ENCODE data around the gene TTC21A.

TTC21A gene

DNA sequence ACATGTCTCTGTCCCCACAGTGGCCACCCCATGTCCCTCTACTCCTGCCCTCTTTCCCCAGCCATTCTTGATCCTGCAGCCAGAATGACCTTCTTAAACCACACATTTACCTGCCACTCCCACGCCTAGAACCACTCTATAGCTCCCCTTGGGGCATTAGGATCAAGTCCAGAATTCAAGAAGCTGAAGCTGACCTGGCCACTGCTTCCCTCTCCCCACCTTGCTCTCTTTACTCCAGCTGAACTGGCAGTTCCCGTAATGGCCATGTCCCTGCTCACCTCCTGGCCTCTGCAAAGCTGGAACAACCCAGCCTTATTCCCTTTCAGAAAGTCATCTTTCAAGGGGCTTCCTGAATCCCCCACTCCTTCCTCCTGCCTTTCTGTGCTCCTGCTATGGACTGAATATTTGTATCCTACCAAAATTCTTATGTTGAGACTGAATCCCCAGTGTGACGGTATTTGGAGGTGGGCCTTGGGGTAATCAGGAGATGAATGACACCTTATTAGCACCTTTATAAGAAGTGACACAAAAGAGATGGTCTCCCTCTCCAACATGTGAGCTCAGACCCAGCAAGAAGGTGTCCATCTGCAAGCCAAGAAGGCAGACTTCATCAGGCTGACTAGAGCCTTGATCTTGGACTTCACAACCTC lies 42.1 kb downstream of the TTC21A start:
- TF ChIP-seq ZNF10 (tag by site-specific recombination; IDR thresholded peaks at IDR 0.05) (peak; percentile 86), ZBTB8A (tag by site-specific recombination; IDR thresholded peaks at IDR 0.05) (no peak), ZNF146 (tag by site-specific recombination; IDR thresholded peaks at IDR 0.05) (no peak)
- POLR2A ChIA-PET, result interaction anchor here (1.6 kb wide), 1 partner anchor 42 kb away, joined by 5 read pairs; no protein-coding TSS in a partner anchor
- H3K36me3 ChIP-seq (ENCODE audit: control insufficient read depth in 2 of 2, insufficient read depth in 1 of 2, low read length in 2 of 2), result peaks cover 0 to 25% of the 10 kb centered on the region in 2 experiments; a peak in 1 of 3 replicates
- no peaks in the 10 kb centered on the region for H3K9me3 ChIP-seq (ENCODE audit: control insufficient read depth, insufficient read depth, low read depth, low read length)
- H3K4me3 ChIP-seq (ENCODE audit: low read depth, low read length), result no peak overlapping the region
- H3K27ac ChIP-seq (ENCODE audit: extremely low read depth, low read depth, low read length), result no peak overlapping the region
- peaks cover 17% of the 10 kb centered on the region for H3K4me1 ChIP-seq (ENCODE audit: control insufficient read depth, insufficient read depth, low read length)
- CTCF ChIA-PET, result interaction anchor here (1.1 to 2.4 kb wide), 6 partner anchors 19 to 40 kb away, joined by 3 to 11 read pairs (median 4); no protein-coding TSS in a partner anchor

DNA sequence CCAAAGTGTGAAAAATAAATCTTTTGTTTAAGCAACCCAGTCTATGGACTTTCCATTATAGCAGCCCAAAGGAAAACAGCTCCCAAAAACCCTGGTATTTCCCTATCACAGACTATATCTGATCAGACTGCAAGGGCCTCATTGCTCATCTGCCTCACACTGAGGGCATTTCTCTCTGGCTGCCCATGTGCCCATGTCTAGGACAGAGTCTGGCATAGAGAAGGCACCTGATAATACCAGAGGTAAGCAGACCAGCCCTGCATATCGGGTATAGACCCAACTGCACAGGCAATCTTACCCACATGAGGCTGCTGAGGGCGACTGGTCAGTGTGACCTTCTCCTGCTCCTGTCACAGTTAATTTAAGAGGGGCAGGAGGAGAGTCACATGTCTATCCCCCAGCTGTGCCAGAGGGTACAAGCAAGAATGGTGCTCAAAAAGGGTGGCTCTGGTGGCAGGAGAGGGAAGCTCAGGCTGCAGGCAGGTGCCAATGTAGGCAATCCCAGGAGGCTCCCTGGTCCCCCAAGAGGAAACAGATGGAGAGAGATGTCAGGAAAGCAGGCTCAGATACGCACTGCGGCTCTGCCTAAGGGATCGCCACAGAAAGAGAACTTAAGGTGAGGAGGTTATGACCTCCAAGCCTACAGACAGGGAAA lies 42.8 kb downstream of the TTC21A start:
- H3K9me3 ChIP-seq (ENCODE audit: control insufficient read depth, insufficient read depth, low read depth, low read length), result no peaks in the 10 kb centered on the region
- TF ChIP-seq ZNF514 (tag by site-specific recombination; IDR thresholded peaks at IDR 0.05), result no peak
- H3K36me3 ChIP-seq (ENCODE audit: control insufficient read depth in 2 of 2, insufficient read depth in 1 of 2, low read length in 2 of 2), result peaks cover 0 to 18% of the 10 kb centered on the region in 2 experiments; a peak in 1 of 3 replicates
- H3K4me1 ChIP-seq (ENCODE audit: control insufficient read depth, insufficient read depth, low read length), result peaks cover 17% of the 10 kb centered on the region
- peak overlapping the region; percentile 23 for H3K4me3 ChIP-seq (ENCODE audit: low read depth, low read length)
- peak overlapping the region; percentile 69 for H3K27ac ChIP-seq (ENCODE audit: extremely low read depth, low read depth, low read length)
- ChIA-PET POLR2A (interaction anchor here (1.6 kb wide), 1 partner anchor 42 kb away, joined by 5 read pairs; no protein-coding TSS in a partner anchor), CTCF (interaction anchor here (1.1 to 2.4 kb wide), 5 partner anchors 19 to 34 kb away, joined by 3 to 11 read pairs (median 4); no protein-coding TSS in a partner anchor)

DNA sequence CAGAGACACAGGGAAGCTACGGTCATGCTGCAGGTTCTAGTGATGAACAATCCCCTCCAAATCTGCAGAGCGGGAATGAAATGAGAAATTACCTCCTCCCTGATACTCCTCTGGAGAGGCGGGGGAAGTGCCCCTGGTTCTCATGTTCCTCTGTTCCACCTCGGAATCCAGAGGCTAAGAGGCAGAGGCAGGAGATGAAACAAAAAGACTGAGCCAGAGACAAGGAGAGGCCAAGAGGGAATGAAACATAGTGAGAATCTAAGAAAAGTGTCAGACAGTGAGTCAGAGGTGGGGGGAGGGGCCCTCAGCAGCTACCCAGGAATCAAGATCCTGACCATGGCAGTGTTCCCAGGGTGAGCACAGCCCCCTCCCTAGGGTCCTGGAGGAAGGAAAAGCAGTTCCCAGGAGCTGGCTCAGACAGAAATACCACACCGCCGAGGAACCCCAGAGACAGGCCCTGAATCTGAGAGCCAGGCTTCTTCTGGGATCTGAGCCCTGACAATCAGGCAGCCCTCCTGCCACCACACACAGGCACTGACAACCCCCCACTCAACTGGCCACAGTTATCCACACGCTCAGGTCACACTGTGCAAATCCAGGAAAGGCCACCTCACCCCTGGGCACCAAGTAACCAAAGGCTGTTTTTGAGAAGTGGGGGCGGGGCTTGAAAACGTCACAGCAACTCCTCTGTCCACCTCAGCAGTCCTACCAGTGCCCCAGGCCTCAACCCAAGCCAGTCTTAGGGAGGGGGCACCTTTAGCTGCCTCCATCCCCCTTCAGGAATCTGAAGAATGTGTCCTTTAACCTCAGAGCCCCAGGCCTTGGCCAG lies 43.5 kb downstream of the TTC21A start:
- peaks cover 17% of the 10 kb centered on the region for H3K4me1 ChIP-seq (ENCODE audit: control insufficient read depth, insufficient read depth, low read length)
- H3K36me3 ChIP-seq (ENCODE audit: control insufficient read depth in 2 of 2, insufficient read depth in 1 of 2, low read length in 2 of 2), result peaks cover 0 to 12% of the 10 kb centered on the region in 2 experiments; a peak in 1 of 3 replicates
- CTCF ChIA-PET, result interaction anchor here (0.8 to 2.4 kb wide), 5 partner anchors 24 to 137 kb away, joined by 3 to 11 read pairs (median 3); no protein-coding TSS in a partner anchor
- H3K9me3 ChIP-seq (ENCODE audit: control insufficient read depth, insufficient read depth, low read depth, low read length), result no peaks in the 10 kb centered on the region
- POLR2A ChIA-PET, result interaction anchor here (0.8 to 1.6 kb wide), 2 partner anchors 26 to 43 kb away, joined by 3 to 5 read pairs; no protein-coding TSS in a partner anchor
- H3K27ac ChIP-seq (ENCODE audit: extremely low read depth, low read depth, low read length), result peak overlapping the region; percentile 69
- peak overlapping the region; percentile 86 for H3K4me3 ChIP-seq (ENCODE audit: low read depth, low read length)
- TF ChIP-seq WT1 (tag by site-specific recombination; IDR thresholded peaks at IDR 0.05) (peak; percentile 24; the same call in 1 of the 2 replicates), ZBTB20 (tag by site-specific recombination; IDR thresholded peaks at IDR 0.05) (peak; percentile 81), ZXDB (tag by site-specific recombination; IDR thresholded peaks at IDR 0.05) (peak; percentile 34; the same call in 1 of the 2 replicates), ZNF600 (tag by site-specific recombination; IDR thresholded peaks at IDR 0.05) (peak; percentile 64; the same call in 1 of the 2 replicates), BCL11A (tag by site-specific recombination; IDR thresholded peaks at IDR 0.05; ENCODE audit: low read depth) (no peak), ZNF404 (tag by site-specific recombination; IDR thresholded peaks at IDR 0.05) (no peak), ZNF335 (tag by site-specific recombination; conservative IDR thresholded peaks at IDR 0.05) (peak; percentile 60), OSR2 (tag by site-specific recombination; IDR thresholded peaks at IDR 0.05) (peak; percentile 37; the same call in 1 of the 2 replicates), ZNF184 (tag by site-specific recombination; IDR thresholded peaks at IDR 0.05) (no peak), ZBTB48 (tag by site-specific recombination; IDR thresholded peaks at IDR 0.05) (peak; percentile 80), SP3 (tag by site-specific recombination; IDR thresholded peaks at IDR 0.05) (0 out of 2 replicates have a peak, but pooled peaks have one; percentile 7), SP2 (tag by site-specific recombination; IDR thresholded peaks at IDR 0.05) (0 out of 2 replicates have a peak, but pooled peaks have one; percentile 3), FEZF1 (tag by site-specific recombination; IDR thresholded peaks at IDR 0.05) (peak; percentile 81), ZNF2 (tag by site-specific recombination; IDR thresholded peaks at IDR 0.05) (0 out of 2 replicates have a peak, but pooled peaks have one; percentile 17), ZNF366 (tag by site-specific recombination; conservative IDR thresholded peaks at IDR 0.05) (peak; percentile 64; the same call in 1 of the 2 replicates)
- TF ChIP-seq, protein P1, sequence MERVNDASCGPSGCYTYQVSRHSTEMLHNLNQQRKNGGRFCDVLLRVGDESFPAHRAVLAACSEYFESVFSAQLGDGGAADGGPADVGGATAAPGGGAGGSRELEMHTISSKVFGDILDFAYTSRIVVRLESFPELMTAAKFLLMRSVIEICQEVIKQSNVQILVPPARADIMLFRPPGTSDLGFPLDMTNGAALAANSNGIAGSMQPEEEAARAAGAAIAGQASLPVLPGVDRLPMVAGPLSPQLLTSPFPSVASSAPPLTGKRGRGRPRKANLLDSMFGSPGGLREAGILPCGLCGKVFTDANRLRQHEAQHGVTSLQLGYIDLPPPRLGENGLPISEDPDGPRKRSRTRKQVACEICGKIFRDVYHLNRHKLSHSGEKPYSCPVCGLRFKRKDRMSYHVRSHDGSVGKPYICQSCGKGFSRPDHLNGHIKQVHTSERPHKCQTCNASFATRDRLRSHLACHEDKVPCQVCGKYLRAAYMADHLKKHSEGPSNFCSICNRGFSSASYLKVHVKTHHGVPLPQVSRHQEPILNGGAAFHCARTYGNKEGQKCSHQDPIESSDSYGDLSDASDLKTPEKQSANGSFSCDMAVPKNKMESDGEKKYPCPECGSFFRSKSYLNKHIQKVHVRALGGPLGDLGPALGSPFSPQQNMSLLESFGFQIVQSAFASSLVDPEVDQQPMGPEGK (tag by site-specific recombination; IDR thresholded peaks at IDR 0.05), result peak; percentile 41
- TF ChIP-seq, protein P2, sequence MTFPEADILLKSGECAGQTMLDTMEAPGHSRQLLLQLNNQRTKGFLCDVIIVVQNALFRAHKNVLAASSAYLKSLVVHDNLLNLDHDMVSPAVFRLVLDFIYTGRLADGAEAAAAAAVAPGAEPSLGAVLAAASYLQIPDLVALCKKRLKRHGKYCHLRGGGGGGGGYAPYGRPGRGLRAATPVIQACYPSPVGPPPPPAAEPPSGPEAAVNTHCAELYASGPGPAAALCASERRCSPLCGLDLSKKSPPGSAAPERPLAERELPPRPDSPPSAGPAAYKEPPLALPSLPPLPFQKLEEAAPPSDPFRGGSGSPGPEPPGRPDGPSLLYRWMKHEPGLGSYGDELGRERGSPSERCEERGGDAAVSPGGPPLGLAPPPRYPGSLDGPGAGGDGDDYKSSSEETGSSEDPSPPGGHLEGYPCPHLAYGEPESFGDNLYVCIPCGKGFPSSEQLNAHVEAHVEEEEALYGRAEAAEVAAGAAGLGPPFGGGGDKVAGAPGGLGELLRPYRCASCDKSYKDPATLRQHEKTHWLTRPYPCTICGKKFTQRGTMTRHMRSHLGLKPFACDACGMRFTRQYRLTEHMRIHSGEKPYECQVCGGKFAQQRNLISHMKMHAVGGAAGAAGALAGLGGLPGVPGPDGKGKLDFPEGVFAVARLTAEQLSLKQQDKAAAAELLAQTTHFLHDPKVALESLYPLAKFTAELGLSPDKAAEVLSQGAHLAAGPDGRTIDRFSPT (tag by site-specific recombination; IDR thresholded peaks at IDR 0.05), result peak; percentile 80
- TF ChIP-seq, protein P3, sequence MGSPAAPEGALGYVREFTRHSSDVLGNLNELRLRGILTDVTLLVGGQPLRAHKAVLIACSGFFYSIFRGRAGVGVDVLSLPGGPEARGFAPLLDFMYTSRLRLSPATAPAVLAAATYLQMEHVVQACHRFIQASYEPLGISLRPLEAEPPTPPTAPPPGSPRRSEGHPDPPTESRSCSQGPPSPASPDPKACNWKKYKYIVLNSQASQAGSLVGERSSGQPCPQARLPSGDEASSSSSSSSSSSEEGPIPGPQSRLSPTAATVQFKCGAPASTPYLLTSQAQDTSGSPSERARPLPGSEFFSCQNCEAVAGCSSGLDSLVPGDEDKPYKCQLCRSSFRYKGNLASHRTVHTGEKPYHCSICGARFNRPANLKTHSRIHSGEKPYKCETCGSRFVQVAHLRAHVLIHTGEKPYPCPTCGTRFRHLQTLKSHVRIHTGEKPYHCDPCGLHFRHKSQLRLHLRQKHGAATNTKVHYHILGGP (tag by site-specific recombination; IDR thresholded peaks at IDR 0.05), result peak; percentile 27; the same call in 1 of the 2 replicates
